HepG2 (cell line): Measurements from ENCODE around the gene LRRC45. TPM values are rescaled to one million over a fixed set of nuclear protein-coding genes. Genes with fewer than 3 reads are reported as not detected.

Experiments
- AGO1 ChIP-seq: fragments of 200-400 bp; formaldehyde crosslinking; IDR thresholded peaks from 2 replicates; pipeline ENCODE4 v1.6.1; 2017; ENCODE audit warnings: mild to moderate bottlenecking, low read depth, low read length, moderate library complexity; ENCODE audit not compliant: poor library complexity, severe bottlenecking
- AGO2 ChIP-seq: fragments of 200-400 bp; formaldehyde crosslinking; optimal IDR thresholded peaks from 2 replicates; pipeline ENCODE3; 2017; ENCODE audit warnings: mild to moderate bottlenecking, low read depth, low read length, moderate library complexity
- ARNTL ChIP-seq: sonication (generic); formaldehyde crosslinking; IDR thresholded peaks from 2 replicates; pipeline ENCODE4 v1.4.0; 2020; ENCODE audit warnings: mild to moderate bottlenecking, missing genetic modification reagents
- DNMT1 ChIP-seq: sonication (generic); formaldehyde crosslinking; IDR thresholded peaks from 2 replicates; pipeline ENCODE4 v1.5.1; 2020; ENCODE audit warnings: mild to moderate bottlenecking, missing genetic modification reagents
- DPF2 ChIP-seq: sonication (generic); formaldehyde crosslinking; IDR thresholded peaks from 2 replicates; pipeline ENCODE4 v1.4.0; 2020; ENCODE audit warnings: mild to moderate bottlenecking, low read depth, missing genetic modification reagents, borderline replicate concordance
- EED ChIP-seq: sonication (generic); formaldehyde crosslinking; IDR thresholded peaks from 2 replicates; pipeline ENCODE4 v1.5.0; 2020; ENCODE audit warnings: mild to moderate bottlenecking, missing genetic modification reagents
- FOXA1 ChIP-seq, 2 experiments: fragments of 450-650 bp in 1 of 2; sonication (generic) in 1 of 2; formaldehyde crosslinking in 1 of 2; IDR thresholded peaks; 2 replicates each; pipeline versions ENCODE4 v1.4.0 to v1.6.1; 2016 to 2020; ENCODE audit warnings: missing genetic modification reagents in 1 of 2
- HIC2 ChIP-seq: sonication (generic); formaldehyde crosslinking; IDR thresholded peaks from 2 replicates; pipeline ENCODE4 v1.9.0; 2022; ENCODE audit warnings: low read depth, missing genetic modification reagents
- HOXA5 ChIP-seq: sonication (generic); formaldehyde crosslinking; IDR thresholded peaks from 2 replicates; pipeline ENCODE4 v1.4.0; 2020; ENCODE audit warnings: missing genetic modification reagents
- POLR2A ChIP-seq, 2 experiments: IDR thresholded peaks; 2 replicates each; pipeline ENCODE4 v1.6.1; 2011; ENCODE audit warnings: low read depth in 2 of 2, low read length in 2 of 2, mild to moderate bottlenecking in 1 of 2, moderate library complexity in 1 of 2; ENCODE audit not compliant: insufficient read depth in 1 of 2
- RAD21 ChIP-seq: fragments of 450-650 bp; formaldehyde crosslinking; IDR thresholded peaks from 2 replicates; pipeline ENCODE4 v1.5.0; 2020; ENCODE audit warnings: mild to moderate bottlenecking
- RARA ChIP-seq: IDR thresholded peaks from 2 replicates; pipeline ENCODE4 v1.6.1; 2016; ENCODE audit warnings: missing genetic modification reagents, missing compliant biosample characterization
- REXO4 ChIP-seq: sonication (generic); formaldehyde crosslinking; IDR thresholded peaks from 2 replicates; pipeline ENCODE4 v1.8.0; 2022; ENCODE audit warnings: missing genetic modification reagents, mild to moderate bottlenecking, borderline replicate concordance
- SYNCRIP ChIP-seq: fragments of 200-400 bp; formaldehyde crosslinking; IDR thresholded peaks from 2 replicates; pipeline ENCODE4 v1.6.1; 2018; ENCODE audit warnings: mild to moderate bottlenecking, low read depth, low read length; ENCODE audit not compliant: insufficient read depth
- TP53 ChIP-seq: sonication (generic); formaldehyde crosslinking; conservative IDR thresholded peaks from 2 replicates; pipeline ENCODE4 v1.4.0; 2020; ENCODE audit warnings: missing genetic modification reagents
- ZBTB20 ChIP-seq: sonication (generic); formaldehyde crosslinking; IDR thresholded peaks from 2 replicates; pipeline ENCODE4 v1.8.1; 2023; ENCODE audit warnings: missing genetic modification reagents, low read depth, mild to moderate bottlenecking, borderline replicate concordance
- ZNF143 ChIP-seq: sonication (generic); formaldehyde crosslinking; IDR thresholded peaks from 2 replicates; pipeline ENCODE4 v1.4.0; 2020; ENCODE audit warnings: missing genetic modification reagents
- ZNF205 ChIP-seq: IDR thresholded peaks from 2 replicates; pipeline ENCODE4 v1.6.1; 2018; ENCODE audit warnings: missing biosample characterization, missing genetic modification reagents
- ZNF264 ChIP-seq: sonication (generic); formaldehyde crosslinking; IDR thresholded peaks from 2 replicates; pipeline ENCODE4 v1.4.0; 2020; ENCODE audit warnings: missing genetic modification reagents
- ZNF512 ChIP-seq: sonication (generic); formaldehyde crosslinking; IDR thresholded peaks from 2 replicates; pipeline ENCODE4 v1.4.0; 2020; ENCODE audit warnings: mild to moderate bottlenecking, missing genetic modification reagents
- ZNF678 ChIP-seq: sonication (generic); formaldehyde crosslinking; IDR thresholded peaks from 2 replicates; pipeline ENCODE4 v1.4.0; 2020; ENCODE audit warnings: mild to moderate bottlenecking, missing genetic modification reagents
- ZNF737 ChIP-seq: sonication (generic); formaldehyde crosslinking; IDR thresholded peaks from 2 replicates; pipeline ENCODE4 v1.5.0; 2020; ENCODE audit warnings: missing genetic modification reagents, mild to moderate bottlenecking, borderline replicate concordance
- ZNF768 ChIP-seq: sonication (generic); formaldehyde crosslinking; IDR thresholded peaks from 2 replicates; pipeline ENCODE4 v1.4.0; 2020; ENCODE audit warnings: missing genetic modification reagents
- polyA plus RNA-seq, 8 experiments: library from polyadenylated mRNA; depleted of rRNA in 3 of 8; stranded (reverse) in 7 of 8; unstranded in 1 of 8; fragments of >200 nt; fragmentation: Illumina TruSeq in 4 of 8; extraction: Trizol in 4 of 8; gene quantifications; 2 replicates each; pipeline versions ENCODE4 v1.2.1 to v1.2.3, GENCODE V29; 2011 to 2016; ENCODE audit warnings: low read depth in 4 of 8, missing spikeins in 1 of 8, mixed read lengths in 1 of 8; ENCODE audit not compliant: insufficient read depth in 1 of 8
- total RNA-seq, 5 experiments: library from RNA; depleted of rRNA; stranded (reverse); fragments of >200 nt; fragmentation: Illumina TruSeq; extraction: Trizol; gene quantifications; 2 replicates each; pipeline ENCODE4 v1.2.3, GENCODE V29; 2016; ENCODE audit warnings: low read depth in 1 of 5
- TF ChIP-seq, protein P1 (sequence below): sonication (generic); formaldehyde crosslinking; IDR thresholded peaks from 2 replicates; pipeline ENCODE4 v1.5.0; 2020; ENCODE audit warnings: mild to moderate bottlenecking, missing genetic modification reagents, moderate library complexity

LRRC45 gene
- total and polyA plus RNA-seq, 2 of the 13 experiments (the other 11 are each of a cell fraction or from before 2014, with no cell fraction given), result 11.6 to 48.1 TPM

- TF ChIP-seq ZNF512 (CRISPR knock-in tag), result 0 out of 2 replicates have a peak, but pooled peaks have one; percentile 31
- no peak for TF ChIP-seq ZNF678 (CRISPR knock-in tag)
- no peak for TF ChIP-seq REXO4 (CRISPR knock-in tag)
- TF ChIP-seq ZNF205 (CRISPR knock-in tag), result no peak
- no peak for TF ChIP-seq HOXA5 (CRISPR knock-in tag)
- no peak for TF ChIP-seq DPF2 (CRISPR knock-in tag)
- TF ChIP-seq AGO2, result peak; percentile 82
- TF ChIP-seq ZNF737, result no peak
- 0 out of 2 replicates have a peak, but pooled peaks have one; percentile 43 for TF ChIP-seq RAD21
- no peak for TF ChIP-seq ZNF264 (CRISPR knock-in tag)
- TF ChIP-seq ZBTB20, result no peak
- no peak for TF ChIP-seq SYNCRIP
- no peak for TF ChIP-seq FOXA1 (IDR thresholded peaks at IDR 0.05)
- no peak for TF ChIP-seq FOXA1 (CRISPR knock-in tag; IDR thresholded peaks at IDR 0.05)
- TF ChIP-seq ZNF143, result no peak
- TF ChIP-seq AGO1, result peak; percentile 75
- TF ChIP-seq, protein P1, sequence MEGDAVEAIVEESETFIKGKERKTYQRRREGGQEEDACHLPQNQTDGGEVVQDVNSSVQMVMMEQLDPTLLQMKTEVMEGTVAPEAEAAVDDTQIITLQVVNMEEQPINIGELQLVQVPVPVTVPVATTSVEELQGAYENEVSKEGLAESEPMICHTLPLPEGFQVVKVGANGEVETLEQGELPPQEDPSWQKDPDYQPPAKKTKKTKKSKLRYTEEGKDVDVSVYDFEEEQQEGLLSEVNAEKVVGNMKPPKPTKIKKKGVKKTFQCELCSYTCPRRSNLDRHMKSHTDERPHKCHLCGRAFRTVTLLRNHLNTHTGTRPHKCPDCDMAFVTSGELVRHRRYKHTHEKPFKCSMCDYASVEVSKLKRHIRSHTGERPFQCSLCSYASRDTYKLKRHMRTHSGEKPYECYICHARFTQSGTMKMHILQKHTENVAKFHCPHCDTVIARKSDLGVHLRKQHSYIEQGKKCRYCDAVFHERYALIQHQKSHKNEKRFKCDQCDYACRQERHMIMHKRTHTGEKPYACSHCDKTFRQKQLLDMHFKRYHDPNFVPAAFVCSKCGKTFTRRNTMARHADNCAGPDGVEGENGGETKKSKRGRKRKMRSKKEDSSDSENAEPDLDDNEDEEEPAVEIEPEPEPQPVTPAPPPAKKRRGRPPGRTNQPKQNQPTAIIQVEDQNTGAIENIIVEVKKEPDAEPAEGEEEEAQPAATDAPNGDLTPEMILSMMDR (CRISPR knock-in tag), result peak; percentile 56
- TF ChIP-seq RARA (CRISPR knock-in tag), result no peak
- 0 out of 4 replicates have a peak, but pooled peaks of 1 of the 2 experiments have one; percentile 16 for TF ChIP-seq POLR2A (IDR thresholded peaks at IDR 0.05; ENCODE audit: insufficient read depth in 1 of 2, low read depth in 2 of 2, low read length in 2 of 2)
- no peak for TF ChIP-seq DNMT1 (CRISPR knock-in tag)
- TF ChIP-seq ARNTL, result no peak
- TF ChIP-seq HIC2 (CRISPR knock-in tag), result no peak
- 0 out of 2 replicates have a peak, but pooled peaks have one; percentile 17 for TF ChIP-seq ZNF768
- no peak for TF ChIP-seq TP53 (CRISPR knock-in tag)
- TF ChIP-seq EED (CRISPR knock-in tag), result no peak
These were observed 39.2 kb downstream of the LRRC45 start (continued) for GRCh38 chr17:82062076-82062983.
